SJSA1 (cell line): ENCODE data around the gene USP53. TPM values are rescaled to one million over a fixed set of nuclear protein-coding genes. Genes with fewer than 3 reads are reported as not detected.
"Not testable (repeated sequence)": the region's sequence is repeated elsewhere in the genome, so short reads cannot be mapped to it uniquely, and the experiment has no call there.

ENCODE experiments used
- DNase-seq, 2 experiments: peaks; one replicate each; pipeline ENCODE4 v3.0.0-alpha.2; 2015 to 2020; ENCODE audit warnings: low spot score in 2 of 2, low read depth in 1 of 2
- H3K27ac ChIP-seq: fragments of 250-450 bp; sonication (Bioruptor Pico); 2 replicates; pipeline ENCODE4 v1.5.1; 2020; ENCODE audit warnings: mild to moderate bottlenecking, moderate library complexity
- H3K27me3 ChIP-seq: fragments of 250-450 bp; sonication (Bioruptor Pico); replicated peaks from 2 replicates; pipeline ENCODE4 v1.5.1; 2020; ENCODE audit warnings: mild to moderate bottlenecking, moderate library complexity
- H3K36me3 ChIP-seq: fragments of 250-450 bp; sonication (Bioruptor Pico); 2 replicates; pipeline ENCODE4 v1.5.1; 2020; ENCODE audit warnings: mild to moderate bottlenecking
- H3K4me1 ChIP-seq: fragments of 250-450 bp; sonication (Bioruptor Pico); replicated peaks from 2 replicates; pipeline ENCODE4 v1.6.1; 2021; ENCODE audit warnings: mild to moderate bottlenecking
- H3K4me3 ChIP-seq: fragments of 250-450 bp; sonication (Bioruptor Pico); 2 replicates; pipeline ENCODE4 v1.5.1; 2020; ENCODE audit warnings: mild to moderate bottlenecking
- H3K9me3 ChIP-seq: fragments of 250-450 bp; sonication (Bioruptor Pico); replicated peaks from 2 replicates; pipeline ENCODE4 v1.5.1; 2020; ENCODE audit warnings: mild to moderate bottlenecking
- total RNA-seq: library from RNA; depleted of rRNA; stranded (reverse); fragments of >200 nt; shearing (Covaris generic); gene quantifications from 2 replicates; pipeline ENCODE4 v1.2.3, GENCODE V29; 2014

USP53 gene
- total RNA-seq, 1 experiment from 2014 or later, result 14.7 TPM

GRCh38 chr4:119233750-119234149, 21.2 kb downstream of the USP53 start:
- Histone ChIP-seq H3K9me3 (no peaks in the 10 kb centered on the region), H3K4me1 (peaks cover 7% of the 10 kb centered on the region), H3K4me3 (no peak overlapping the region), H3K36me3 (peaks cover 20% of the 10 kb centered on the region), H3K27ac (peak overlapping the region; percentile 6; the same call in 1 of the 2 replicates), H3K27me3 (no peaks in the 10 kb centered on the region)
- no peak for DNase-seq

DNA sequence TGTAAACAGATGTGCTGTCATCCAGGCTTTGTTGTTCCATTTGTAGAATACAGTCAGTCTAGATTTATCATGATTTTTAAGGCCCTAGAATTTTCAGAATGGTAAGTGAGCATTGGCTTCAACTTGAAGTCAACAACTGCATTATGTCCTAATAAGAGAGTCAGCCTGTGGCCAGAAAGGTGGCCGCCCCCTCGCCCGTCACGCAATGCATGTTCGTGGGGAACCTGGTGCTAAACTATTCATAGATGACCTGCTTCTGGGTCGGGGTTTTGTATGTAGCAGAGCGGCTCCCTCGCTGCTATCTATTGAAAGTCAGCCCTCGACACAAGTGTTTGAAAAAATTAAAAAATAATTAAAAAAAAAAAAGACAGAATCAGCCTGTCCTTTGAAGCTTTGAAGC, 24.7 kb downstream of the USP53 start:
- no peaks in the 10 kb centered on the region for H3K9me3 ChIP-seq
- DNase-seq, result no peak
- H3K4me1 ChIP-seq, result peaks cover 10% of the 10 kb centered on the region
- H3K27me3 ChIP-seq, result no peaks in the 10 kb centered on the region
- H3K36me3 ChIP-seq, result peaks cover 27% of the 10 kb centered on the region
- no peak overlapping the region for H3K4me3 ChIP-seq
- H3K27ac ChIP-seq, result no peak overlapping the region

GRCh38 chr4:119237642-119238041, 25.1 kb downstream of the USP53 start:
- H3K27ac ChIP-seq, result no peak overlapping the region
- no peaks in the 10 kb centered on the region for H3K9me3 ChIP-seq
- no peak overlapping the region for H3K4me3 ChIP-seq
- no peak for DNase-seq
- H3K27me3 ChIP-seq, result no peaks in the 10 kb centered on the region
- peaks cover 27% of the 10 kb centered on the region for H3K36me3 ChIP-seq
- H3K4me1 ChIP-seq, result peaks cover 10% of the 10 kb centered on the region

GRCh38 chr4:119238068-119238722, 25.7 kb downstream of the USP53 start:
- Histone ChIP-seq H3K27me3 (no peaks in the 10 kb centered on the region), H3K36me3 (peaks cover 27% of the 10 kb centered on the region), H3K27ac (no peak overlapping the region), H3K9me3 (no peaks in the 10 kb centered on the region), H3K4me1 (peaks cover 10% of the 10 kb centered on the region), H3K4me3 (no peak overlapping the region)
- no peak for DNase-seq

- H3K27ac ChIP-seq, result no peak overlapping the region
- no peak overlapping the region for H3K4me3 ChIP-seq
- H3K27me3 ChIP-seq, result no peaks in the 10 kb centered on the region
- DNase-seq, result no peak
- H3K9me3 ChIP-seq, result no peaks in the 10 kb centered on the region
- H3K36me3 ChIP-seq, result peaks cover 22% of the 10 kb centered on the region
- 0 out of 2 replicates have a peak, but pooled peaks cover 3% of the 10 kb centered on the region for H3K4me1 ChIP-seq
Measured at GRCh38 chr4:119240128-119240527, 27.6 kb downstream of the USP53 start.

- no peak for DNase-seq
- Histone ChIP-seq H3K4me1 (0 out of 2 replicates have a peak, but pooled peaks cover 3% of the 10 kb centered on the region), H3K27me3 (no peaks in the 10 kb centered on the region), H3K4me3 (no peak overlapping the region), H3K36me3 (peaks cover 21% of the 10 kb centered on the region), H3K27ac (no peak overlapping the region), H3K9me3 (no peaks in the 10 kb centered on the region)
Measured at GRCh38 chr4:119240568-119240967, 28.1 kb downstream of the USP53 start.

- Histone ChIP-seq H3K4me3 (no peak overlapping the region), H3K9me3 (no peaks in the 10 kb centered on the region), H3K27me3 (no peaks in the 10 kb centered on the region), H3K27ac (no peak overlapping the region), H3K4me1 (0 out of 2 replicates have a peak, but pooled peaks cover 3% of the 10 kb centered on the region), H3K36me3 (peaks cover 24% of the 10 kb centered on the region)
- DNase-seq, result no peak
Measured at GRCh38 chr4:119242417-119242816, 29.9 kb downstream of the USP53 start.

DNA sequence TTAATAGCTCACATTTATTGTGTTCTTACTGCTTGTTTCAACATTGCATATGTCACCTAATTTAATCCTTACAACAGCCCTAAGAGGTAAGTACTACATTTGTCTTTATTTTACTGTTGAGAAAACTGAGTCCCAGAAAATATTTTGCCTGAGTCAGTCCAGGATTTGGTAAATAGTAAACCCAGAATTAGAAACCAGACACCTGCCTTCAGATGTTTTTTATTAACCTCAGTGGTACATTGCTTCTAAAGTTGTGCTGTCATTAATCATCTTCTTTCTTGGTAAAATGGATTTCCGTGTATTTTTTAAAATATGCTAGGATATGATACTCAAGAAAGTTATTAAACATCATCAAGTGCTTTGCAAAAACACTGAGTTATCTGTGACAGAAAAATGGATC, 31.4 kb downstream of the USP53 start:
- H3K4me3 ChIP-seq, result no peak overlapping the region
- no peak for DNase-seq
- H3K4me1 ChIP-seq, result 0 out of 2 replicates have a peak, but pooled peaks cover 3% of the 10 kb centered on the region
- H3K36me3 ChIP-seq, result peaks cover 25% of the 10 kb centered on the region
- no peaks in the 10 kb centered on the region for H3K9me3 ChIP-seq
- no peaks in the 10 kb centered on the region for H3K27me3 ChIP-seq
- no peak overlapping the region for H3K27ac ChIP-seq

DNA sequence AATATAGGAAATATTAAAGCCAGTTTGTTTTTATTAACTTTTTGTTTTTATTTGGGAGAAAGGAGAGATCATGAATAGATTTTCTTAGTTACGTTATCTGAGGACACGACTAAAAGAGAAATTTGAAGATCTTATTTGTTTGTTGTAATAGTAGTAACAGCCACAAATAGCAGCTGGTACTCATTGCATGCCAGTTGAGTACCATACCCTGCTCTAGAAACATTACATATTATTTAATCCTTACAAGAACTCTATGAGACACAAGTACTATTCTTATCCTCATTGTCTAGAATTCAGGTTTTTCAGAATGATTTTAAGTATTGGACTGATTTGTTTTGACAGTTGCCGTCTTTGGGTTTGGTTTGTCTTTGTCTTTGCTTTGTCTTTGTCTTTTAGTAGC, 31.8 kb downstream of the USP53 start:
- H3K9me3 ChIP-seq, result no peaks in the 10 kb centered on the region
- H3K36me3 ChIP-seq, result peaks cover 22% of the 10 kb centered on the region
- no peak overlapping the region for H3K27ac ChIP-seq
- no peak overlapping the region for H3K4me3 ChIP-seq
- no peaks in the 10 kb centered on the region for H3K27me3 ChIP-seq
- DNase-seq, result no peak
- 0 out of 2 replicates have a peak, but pooled peaks cover 2% of the 10 kb centered on the region for H3K4me1 ChIP-seq

- no peak for DNase-seq
- peaks cover 18% of the 10 kb centered on the region for H3K36me3 ChIP-seq
Measured at GRCh38 chr4:119244832-119245231, 32.3 kb downstream of the USP53 start.

GRCh38 chr4:119246177-119246733, 33.7 kb downstream of the USP53 start:
- no peak for DNase-seq
- Histone ChIP-seq H3K9me3 (no peaks in the 10 kb centered on the region), H3K4me3 (no peak overlapping the region), H3K36me3 (peaks cover 21% of the 10 kb centered on the region), H3K27ac (no peak overlapping the region), H3K27me3 (no peaks in the 10 kb centered on the region), H3K4me1 (no peaks in the 10 kb centered on the region)

More at GRCh38 chr4:119244832-119245231, 32.3 kb downstream of the USP53 start:
- no peaks in the 10 kb centered on the region for H3K9me3 ChIP-seq
- no peak overlapping the region for H3K4me3 ChIP-seq
- no peaks in the 10 kb centered on the region for H3K4me1 ChIP-seq
- no peak overlapping the region for H3K27ac ChIP-seq
- H3K27me3 ChIP-seq, result no peaks in the 10 kb centered on the region

DNA sequence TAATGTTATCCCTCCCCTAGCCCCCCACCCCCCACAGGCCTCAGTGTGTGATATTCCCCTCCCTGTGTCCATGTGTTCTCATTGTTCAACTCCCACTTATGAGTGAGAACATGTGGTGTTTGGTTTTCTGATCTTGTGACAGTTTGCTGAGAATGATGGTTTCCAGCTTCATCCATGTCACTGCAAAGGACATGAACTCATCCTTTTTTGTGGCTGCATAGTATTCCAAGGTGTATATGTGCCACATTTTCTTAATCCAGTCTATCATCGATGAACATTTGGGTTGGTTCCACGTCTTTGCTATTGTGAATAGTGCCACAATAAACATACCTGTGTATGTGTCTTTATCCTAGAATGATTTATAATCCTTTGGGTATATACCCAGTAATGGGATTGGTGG, 38.5 kb downstream of the USP53 start:
- not testable (repeated sequence) for H3K4me1 ChIP-seq, H3K9me3 ChIP-seq, H3K27me3 ChIP-seq, H3K4me3 ChIP-seq, H3K27ac ChIP-seq, DNase-seq
- H3K36me3 ChIP-seq, result peaks cover 38% of the 10 kb centered on the region

GRCh38 chr4:119255223-119255622, 42.7 kb downstream of the USP53 start:
- H3K36me3 ChIP-seq, result peaks cover 45% of the 10 kb centered on the region
- not testable (repeated sequence) for H3K4me3 ChIP-seq, H3K9me3 ChIP-seq, H3K27ac ChIP-seq, DNase-seq, H3K27me3 ChIP-seq, H3K4me1 ChIP-seq

- H3K27me3 ChIP-seq, result no peaks in the 10 kb centered on the region
Measured at GRCh38 chr4:119260528-119260927, 48.0 kb downstream of the USP53 start.

More at GRCh38 chr4:119260528-119260927, 48.0 kb downstream of the USP53 start:
- no peak overlapping the region for H3K27ac ChIP-seq
- no peaks in the 10 kb centered on the region for H3K4me1 ChIP-seq
- no peaks in the 10 kb centered on the region for H3K9me3 ChIP-seq
- peaks cover 30% of the 10 kb centered on the region for H3K36me3 ChIP-seq
- no peak for DNase-seq
- H3K4me3 ChIP-seq, result no peak overlapping the region
